ENCODE results near the gene GXYLT1. TPM values are rescaled to one million over a fixed set of nuclear protein-coding genes. Genes with fewer than 3 reads are reported as not detected.
"Not testable (repeated sequence)": the region's sequence is repeated elsewhere in the genome, so short reads cannot be mapped to it uniquely, and the experiment has no call there.

GXYLT1 gene
- total RNA-seq, 4 donors from 2014 or later = 5.6 to 10.9 (median 9.9) TPM

- TF ChIP-seq POLR2AphosphoS5 (IDR thresholded peaks at IDR 0.05) = no peak
- WGBS = 96% methylated on average over 3 of the region's 3 CpGs
- Histone ChIP-seq H3K27ac (no peak overlapping the region), H3K36me3 (peaks cover 14% of the 10 kb centered on the region), H3K4me1 (no peaks in the 10 kb centered on the region), H3K9me3 (peaks cover 10% of the 10 kb centered on the region), H3K27me3 (no peaks in the 10 kb centered on the region), H3K4me3 (no peak overlapping the region)
- DNase-seq (ENCODE audit: low spot score in 2 of 2) = no peak
Observed at GRCh38 chr12:42109031-42109430, 35.6 kb downstream of the GXYLT1 start.

GRCh38 chr12:42106791-42107190 is 37.9 kb downstream of the GXYLT1 start:
- not testable (repeated sequence) for H3K4me1 ChIP-seq; DNase-seq (ENCODE audit: low spot score in 2 of 2); H3K27me3 ChIP-seq; H3K4me3 ChIP-seq; H3K27ac ChIP-seq; H3K9me3 ChIP-seq
- peaks cover 12% of the 10 kb centered on the region for H3K36me3 ChIP-seq
- 98% methylated on average over 4 of the region's 4 CpGs for WGBS

GRCh38 chr12:42104784-42105183 is 39.9 kb downstream of the GXYLT1 start:
- TF ChIP-seq EP300 (IDR thresholded peaks at IDR 0.05) = no peak
- TF ChIP-seq POLR2AphosphoS5 (IDR thresholded peaks at IDR 0.05) = no peak
- TF ChIP-seq POLR2A (IDR thresholded peaks at IDR 0.05) = no peak
- TF ChIP-seq, protein P1, sequence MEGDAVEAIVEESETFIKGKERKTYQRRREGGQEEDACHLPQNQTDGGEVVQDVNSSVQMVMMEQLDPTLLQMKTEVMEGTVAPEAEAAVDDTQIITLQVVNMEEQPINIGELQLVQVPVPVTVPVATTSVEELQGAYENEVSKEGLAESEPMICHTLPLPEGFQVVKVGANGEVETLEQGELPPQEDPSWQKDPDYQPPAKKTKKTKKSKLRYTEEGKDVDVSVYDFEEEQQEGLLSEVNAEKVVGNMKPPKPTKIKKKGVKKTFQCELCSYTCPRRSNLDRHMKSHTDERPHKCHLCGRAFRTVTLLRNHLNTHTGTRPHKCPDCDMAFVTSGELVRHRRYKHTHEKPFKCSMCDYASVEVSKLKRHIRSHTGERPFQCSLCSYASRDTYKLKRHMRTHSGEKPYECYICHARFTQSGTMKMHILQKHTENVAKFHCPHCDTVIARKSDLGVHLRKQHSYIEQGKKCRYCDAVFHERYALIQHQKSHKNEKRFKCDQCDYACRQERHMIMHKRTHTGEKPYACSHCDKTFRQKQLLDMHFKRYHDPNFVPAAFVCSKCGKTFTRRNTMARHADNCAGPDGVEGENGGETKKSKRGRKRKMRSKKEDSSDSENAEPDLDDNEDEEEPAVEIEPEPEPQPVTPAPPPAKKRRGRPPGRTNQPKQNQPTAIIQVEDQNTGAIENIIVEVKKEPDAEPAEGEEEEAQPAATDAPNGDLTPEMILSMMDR (IDR thresholded peaks at IDR 0.05) = no peak
- H3K4me3 ChIP-seq = no peak overlapping the region
- 88% methylated on average over 1 of the region's 1 CpG for WGBS
- peaks cover 2% of the 10 kb centered on the region for H3K36me3 ChIP-seq
- H3K27me3 ChIP-seq = no peaks in the 10 kb centered on the region
- no peaks in the 10 kb centered on the region for H3K4me1 ChIP-seq
- no peaks in the 10 kb centered on the region for H3K9me3 ChIP-seq
- no peak overlapping the region for H3K27ac ChIP-seq
- DNase-seq (ENCODE audit: low spot score in 2 of 2) = no peak

DNA sequence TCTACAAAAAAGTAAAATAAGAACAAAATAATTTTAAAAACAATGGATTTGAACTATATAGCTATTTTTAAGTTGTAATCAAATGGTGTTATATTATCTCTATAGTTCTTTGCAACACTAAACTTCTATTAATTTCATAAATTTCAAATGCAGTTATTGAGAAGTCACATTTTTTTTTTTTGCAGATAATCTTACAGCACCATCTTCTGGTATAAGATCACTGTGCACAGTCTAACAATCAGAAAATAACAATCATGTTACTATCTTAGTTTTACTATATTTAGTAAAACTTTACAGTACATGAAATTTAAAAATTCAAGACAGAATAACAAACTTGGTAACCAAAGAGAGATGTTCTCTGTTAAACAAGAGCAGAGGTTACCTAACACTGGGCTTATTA is 40.6 kb downstream of the GXYLT1 start:
- Histone ChIP-seq H3K9me3 (no peaks in the 10 kb centered on the region), H3K36me3 (peaks cover 2% of the 10 kb centered on the region), H3K4me1 (no peaks in the 10 kb centered on the region), H3K4me3 (no peak overlapping the region), H3K27me3 (no peaks in the 10 kb centered on the region), H3K27ac (no peak overlapping the region)
- no peak for TF ChIP-seq POLR2AphosphoS5 (IDR thresholded peaks at IDR 0.05)
- no peak for TF ChIP-seq POLR2A (IDR thresholded peaks at IDR 0.05)
- TF ChIP-seq, protein P1 (IDR thresholded peaks at IDR 0.05) = no peak
- no peak for TF ChIP-seq EP300 (IDR thresholded peaks at IDR 0.05)
- DNase-seq (ENCODE audit: low spot score in 2 of 2) = no peak

GRCh38 chr12:42103155-42103554 is 41.5 kb downstream of the GXYLT1 start:
- no peak for TF ChIP-seq POLR2AphosphoS5 (IDR thresholded peaks at IDR 0.05)
- TF ChIP-seq, protein P1 (IDR thresholded peaks at IDR 0.05) = no peak
- no peak for TF ChIP-seq POLR2A (IDR thresholded peaks at IDR 0.05)
- no peak for TF ChIP-seq EP300 (IDR thresholded peaks at IDR 0.05)
- Histone ChIP-seq H3K4me3 (no peak overlapping the region), H3K27ac (no peak overlapping the region), H3K9me3 (no peaks in the 10 kb centered on the region), H3K4me1 (no peaks in the 10 kb centered on the region), H3K36me3 (peaks cover 2% of the 10 kb centered on the region), H3K27me3 (no peaks in the 10 kb centered on the region)
- WGBS = 96% methylated on average over 4 of the region's 4 CpGs
- no peak for DNase-seq (ENCODE audit: low spot score in 2 of 2)

DNA sequence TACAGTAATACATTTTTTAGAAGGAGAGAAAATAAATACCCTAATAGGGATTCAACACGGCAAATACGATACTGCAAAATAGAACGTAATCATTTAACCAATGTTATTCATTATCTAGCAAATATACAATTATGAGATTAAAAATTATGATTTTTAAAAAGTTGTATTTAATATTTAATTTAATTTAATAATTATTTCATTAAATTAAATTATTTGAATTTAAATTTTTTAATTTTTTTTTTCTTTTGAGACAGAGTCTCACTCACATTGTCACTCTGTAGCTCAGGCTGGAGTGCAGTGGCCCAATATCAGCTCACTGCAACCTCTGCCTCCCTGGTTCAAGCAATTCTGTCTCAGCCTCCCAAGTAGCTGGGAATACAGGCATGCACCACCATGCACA is 42.0 kb downstream of the GXYLT1 start:
- peaks cover 2% of the 10 kb centered on the region for H3K36me3 ChIP-seq
- WGBS = 98% methylated on average over 3 of the region's 3 CpGs
- no peaks in the 10 kb centered on the region for H3K27me3 ChIP-seq
- no peaks in the 10 kb centered on the region for H3K4me1 ChIP-seq
- TF ChIP-seq, protein P1 (IDR thresholded peaks at IDR 0.05) = no peak
- TF ChIP-seq POLR2AphosphoS5 (IDR thresholded peaks at IDR 0.05) (no peak), EP300 (IDR thresholded peaks at IDR 0.05) (no peak), POLR2A (IDR thresholded peaks at IDR 0.05) (no peak)
- no peak overlapping the region for H3K27ac ChIP-seq
- DNase-seq (ENCODE audit: low spot score in 2 of 2) = no peak
- H3K9me3 ChIP-seq = no peaks in the 10 kb centered on the region
- no peak overlapping the region for H3K4me3 ChIP-seq
